Choroid plexus epithelial cell (primary cell): ENCODE results near the gene CCM2.

Experiments
- DNase-seq: peaks from one replicate; pipeline ENCODE4 v3.0.0-alpha.2; 2010; ENCODE audit warnings: low read depth
- H3K4me3 ChIP-seq: 2 replicates; pipeline ENCODE4 v1.5.1; 2011; ENCODE audit warnings: low read depth, mild to moderate bottlenecking, control low read depth, low read length, moderate library complexity
- CTCF ChIP-seq: conservative IDR thresholded peaks from 2 replicates; pipeline ENCODE4 v1.5.1; 2011; ENCODE audit warnings: low read depth, mild to moderate bottlenecking, control low read depth, inconsistent platforms, low read length, moderate library complexity

Gene CCM2

GRCh38 chr7:45122975-45123860, 123.2 kb downstream of the CCM2 start:
- H3K4me3 ChIP-seq = no peak overlapping the region
- no peak for TF ChIP-seq CTCF
- DNase-seq = no peak

- no peak for DNase-seq
- no peak overlapping the region for H3K4me3 ChIP-seq
- TF ChIP-seq CTCF = no peak
These were observed 124.1 kb downstream of the CCM2 start for GRCh38 chr7:45123913-45124710.

- H3K4me3 ChIP-seq = no peak overlapping the region
- TF ChIP-seq CTCF = no peak
- no peak for DNase-seq
These were observed 125.3 kb downstream of the CCM2 start for GRCh38 chr7:45125193-45125904.
